Measurements from ENCODE around the gene PTGDS. TPM values are rescaled to one million over a fixed set of nuclear protein-coding genes. Genes with fewer than 3 reads are reported as not detected.
A peak's percentile ranks its signal among the peaks of the same experiment; 100 is the strongest.

PTGDS gene
- total and polyA plus RNA-seq, 9 of the 15 experiments (the other 6 are each of a cell fraction or from before 2014, with no cell fraction given): 0.46 to 7.1 (median 2.0) TPM

- TF ChIP-seq IRF1 (CRISPR knock-in tag; IDR thresholded peaks at IDR 0.05; ENCODE audit: borderline replicate concordance) (no peak), TARDBP (IDR thresholded peaks at IDR 0.05) (peak; percentile 56; the same call in 1 of the 2 replicates), FIP1L1 (IDR thresholded peaks at IDR 0.05; ENCODE audit: low read depth, low read length, poor library complexity, severe bottlenecking) (peak; percentile 11), ESRRB (CRISPR knock-in tag; IDR thresholded peaks at IDR 0.05; ENCODE audit: borderline replicate concordance) (no peak), KAT8 (IDR thresholded peaks at IDR 0.05; ENCODE audit: low read depth) (no peak), BMI1 (IDR thresholded peaks at IDR 0.05; ENCODE audit: low read length) (no peak), KLF16 (IDR thresholded peaks at IDR 0.05) (no peak), ZNF146 (CRISPR knock-in tag; IDR thresholded peaks at IDR 0.05; ENCODE audit: unreplicated experiment) (no peak), PRDM10 (IDR thresholded peaks at IDR 0.05; ENCODE audit: partially characterized antibody) (peak; percentile 75), KAT2B (IDR thresholded peaks at IDR 0.05; ENCODE audit: low read depth, low read length) (no peak), GATAD2B (IDR thresholded peaks at IDR 0.05; ENCODE audit: borderline replicate concordance) (peak; percentile 30; the same call in 1 of the 2 replicates), ZNF23 (CRISPR knock-in tag; IDR thresholded peaks at IDR 0.05) (no peak), CAMTA2 (CRISPR knock-in tag; conservative IDR thresholded peaks at IDR 0.05) (no peak), SMAD3 (CRISPR knock-in tag; conservative IDR thresholded peaks at IDR 0.05) (no peak), NUFIP1 (IDR thresholded peaks at IDR 0.05; ENCODE audit: partially characterized antibody) (no peak), KDM5B (IDR thresholded peaks at IDR 0.05; ENCODE audit: insufficient replicate concordance, low read depth, low read length) (peak; percentile 71), MYNN (IDR thresholded peaks at IDR 0.05) (no peak), MYNN (CRISPR knock-in tag; IDR thresholded peaks at IDR 0.05) (no peak), CBX3 (IDR thresholded peaks at IDR 0.05; ENCODE audit: borderline replicate concordance in 1 of 2, low read length in 2 of 2) (no peak), GTF2A2 (tag; IDR thresholded peaks at IDR 0.05) (no peak), PPARD (CRISPR knock-in tag; IDR thresholded peaks at IDR 0.05) (no peak)
- TF ChIP-seq, protein P1, sequence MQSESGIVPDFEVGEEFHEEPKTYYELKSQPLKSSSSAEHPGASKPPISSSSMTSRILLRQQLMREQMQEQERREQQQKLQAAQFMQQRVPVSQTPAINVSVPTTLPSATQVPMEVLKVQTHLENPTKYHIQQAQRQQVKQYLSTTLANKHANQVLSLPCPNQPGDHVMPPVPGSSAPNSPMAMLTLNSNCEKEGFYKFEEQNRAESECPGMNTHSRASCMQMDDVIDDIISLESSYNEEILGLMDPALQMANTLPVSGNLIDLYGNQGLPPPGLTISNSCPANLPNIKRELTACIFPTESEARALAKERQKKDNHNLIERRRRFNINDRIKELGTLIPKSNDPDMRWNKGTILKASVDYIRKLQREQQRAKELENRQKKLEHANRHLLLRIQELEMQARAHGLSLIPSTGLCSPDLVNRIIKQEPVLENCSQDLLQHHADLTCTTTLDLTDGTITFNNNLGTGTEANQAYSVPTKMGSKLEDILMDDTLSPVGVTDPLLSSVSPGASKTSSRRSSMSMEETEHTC (IDR thresholded peaks at IDR 0.05): peak; percentile 57; the same call in 1 of the 2 replicates
- TF ChIP-seq, protein P2, sequence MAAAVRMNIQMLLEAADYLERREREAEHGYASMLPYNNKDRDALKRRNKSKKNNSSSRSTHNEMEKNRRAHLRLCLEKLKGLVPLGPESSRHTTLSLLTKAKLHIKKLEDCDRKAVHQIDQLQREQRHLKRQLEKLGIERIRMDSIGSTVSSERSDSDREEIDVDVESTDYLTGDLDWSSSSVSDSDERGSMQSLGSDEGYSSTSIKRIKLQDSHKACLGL (CRISPR knock-in tag; IDR thresholded peaks at IDR 0.05; ENCODE audit: borderline replicate concordance, poor library complexity, severe bottlenecking): no peak
These were observed 27.3 kb upstream of the PTGDS start (continued) for GRCh38 chr9:136949817-136950655.
